Measurements from ENCODE around the gene FOCAD. TPM values are rescaled to one million over a fixed set of nuclear protein-coding genes. Genes with fewer than 3 reads are reported as not detected.

Gene FOCAD
- total RNA-seq, 1 donor, result 80.3 TPM

DNA sequence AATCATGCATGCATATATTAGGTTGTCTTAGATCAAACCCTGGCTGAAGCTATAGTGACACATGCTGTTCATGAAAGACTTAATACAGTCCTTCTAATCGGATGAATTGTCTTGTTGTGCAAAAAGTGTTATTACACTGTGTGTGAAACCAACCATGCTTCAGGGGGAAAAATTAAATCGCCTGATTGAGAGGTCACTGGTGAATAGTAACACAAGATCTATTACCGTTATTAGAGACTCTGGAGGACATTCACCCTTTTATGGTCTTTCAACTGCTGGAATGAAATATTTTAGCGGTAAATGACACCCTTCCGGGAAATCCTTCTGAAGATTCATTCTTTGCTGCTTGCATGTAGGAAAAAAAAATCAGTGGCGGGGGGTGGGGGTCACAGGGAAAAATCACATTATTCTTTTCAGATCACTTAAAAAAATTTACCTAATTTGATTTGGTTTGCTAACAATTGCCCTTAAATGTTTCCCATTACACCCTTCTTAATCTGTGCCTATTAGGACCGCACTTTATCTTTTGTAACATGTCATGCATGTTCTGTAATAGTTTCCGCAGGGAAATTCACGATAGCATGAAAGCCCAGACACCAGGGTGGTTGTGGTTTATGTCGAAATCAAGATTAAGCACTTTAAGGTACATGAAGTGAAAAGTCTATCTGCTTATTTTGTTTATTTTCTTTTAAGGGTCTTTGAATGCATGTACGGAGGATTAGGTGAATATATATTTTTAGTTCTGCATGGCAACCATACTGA, 120.6 kb downstream of the FOCAD start:
- H3K4me3 ChIP-seq (ENCODE audit: low read depth, low read length), result no peak overlapping the region
- TF ChIP-seq, protein P1, sequence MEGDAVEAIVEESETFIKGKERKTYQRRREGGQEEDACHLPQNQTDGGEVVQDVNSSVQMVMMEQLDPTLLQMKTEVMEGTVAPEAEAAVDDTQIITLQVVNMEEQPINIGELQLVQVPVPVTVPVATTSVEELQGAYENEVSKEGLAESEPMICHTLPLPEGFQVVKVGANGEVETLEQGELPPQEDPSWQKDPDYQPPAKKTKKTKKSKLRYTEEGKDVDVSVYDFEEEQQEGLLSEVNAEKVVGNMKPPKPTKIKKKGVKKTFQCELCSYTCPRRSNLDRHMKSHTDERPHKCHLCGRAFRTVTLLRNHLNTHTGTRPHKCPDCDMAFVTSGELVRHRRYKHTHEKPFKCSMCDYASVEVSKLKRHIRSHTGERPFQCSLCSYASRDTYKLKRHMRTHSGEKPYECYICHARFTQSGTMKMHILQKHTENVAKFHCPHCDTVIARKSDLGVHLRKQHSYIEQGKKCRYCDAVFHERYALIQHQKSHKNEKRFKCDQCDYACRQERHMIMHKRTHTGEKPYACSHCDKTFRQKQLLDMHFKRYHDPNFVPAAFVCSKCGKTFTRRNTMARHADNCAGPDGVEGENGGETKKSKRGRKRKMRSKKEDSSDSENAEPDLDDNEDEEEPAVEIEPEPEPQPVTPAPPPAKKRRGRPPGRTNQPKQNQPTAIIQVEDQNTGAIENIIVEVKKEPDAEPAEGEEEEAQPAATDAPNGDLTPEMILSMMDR (IDR thresholded peaks at IDR 0.05; ENCODE audit: insufficient read depth, low read length), result no peak
- DNase-seq (ENCODE audit: low read depth), result no peak

DNA sequence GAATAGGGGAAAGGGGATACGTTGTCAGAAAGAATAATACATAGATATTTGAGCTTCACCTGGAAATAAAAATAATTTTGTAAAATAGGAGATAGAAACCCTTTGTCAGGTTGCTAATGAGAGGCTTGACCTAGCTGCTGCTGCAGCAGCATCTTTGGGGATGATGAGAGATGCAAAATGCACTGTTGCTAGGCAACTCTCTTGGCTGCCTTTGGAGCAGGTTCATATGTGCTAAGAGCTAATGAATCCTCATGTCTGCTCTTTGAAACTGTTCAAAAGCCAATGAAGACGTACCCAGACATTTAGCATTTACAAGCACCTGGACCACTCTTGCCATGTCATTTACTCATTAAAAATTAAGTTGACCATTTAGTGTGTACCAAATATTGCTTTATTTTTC, 121.7 kb downstream of the FOCAD start:
- DNase-seq (ENCODE audit: low read depth), result no peak
- no peak overlapping the region for H3K4me3 ChIP-seq (ENCODE audit: low read depth, low read length)
- TF ChIP-seq, protein P1 (IDR thresholded peaks at IDR 0.05; ENCODE audit: insufficient read depth, low read length), result no peak

DNA sequence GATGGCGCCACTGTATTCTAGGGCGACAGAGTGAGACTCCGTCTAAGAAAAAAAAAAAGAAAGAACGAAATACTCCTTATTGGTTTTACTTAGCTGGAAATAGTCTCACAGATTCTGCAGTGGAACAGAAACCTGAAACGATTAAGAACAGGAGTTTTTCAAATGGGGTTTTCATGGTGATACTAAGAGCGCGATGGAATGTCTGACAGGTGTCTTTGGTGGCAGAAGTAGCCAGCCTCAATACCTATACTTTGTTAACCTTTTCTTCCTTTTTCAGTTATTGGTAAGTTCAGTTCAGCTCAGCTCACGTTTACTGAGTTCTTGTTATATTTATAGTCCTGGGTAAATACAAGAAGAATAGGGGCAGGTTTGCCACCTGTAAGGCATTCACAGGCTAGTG, 123.9 kb downstream of the FOCAD start:
- TF ChIP-seq, protein P1 (IDR thresholded peaks at IDR 0.05; ENCODE audit: insufficient read depth, low read length), result no peak

DNA sequence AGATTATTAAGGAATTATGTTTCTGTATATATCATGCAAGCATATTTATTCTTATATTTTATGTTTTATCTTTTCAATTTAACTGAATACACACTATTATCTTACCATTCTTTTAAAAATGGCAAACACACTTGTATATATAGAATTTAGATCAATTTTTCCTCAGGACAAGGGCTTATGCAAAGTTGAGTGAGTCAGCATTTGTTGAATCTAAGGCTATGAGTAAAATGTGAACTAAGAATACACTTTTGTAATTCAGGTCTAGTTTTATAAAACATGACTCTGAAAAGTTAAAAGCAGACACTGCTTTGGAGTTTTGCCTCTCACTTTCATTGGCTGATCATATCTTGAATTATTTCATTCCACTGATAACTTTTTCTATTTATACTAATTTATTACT, 127.8 kb downstream of the FOCAD start:
- H3K4me3 ChIP-seq (ENCODE audit: low read depth, low read length), result no peak overlapping the region
- TF ChIP-seq, protein P1 (IDR thresholded peaks at IDR 0.05; ENCODE audit: insufficient read depth, low read length), result no peak
- DNase-seq (ENCODE audit: low read depth), result peak; percentile 43

More for the DNA sequence above, 123.9 kb downstream of the FOCAD start:
- no peak overlapping the region for H3K4me3 ChIP-seq (ENCODE audit: low read depth, low read length)
- DNase-seq (ENCODE audit: low read depth), result no peak

DNA sequence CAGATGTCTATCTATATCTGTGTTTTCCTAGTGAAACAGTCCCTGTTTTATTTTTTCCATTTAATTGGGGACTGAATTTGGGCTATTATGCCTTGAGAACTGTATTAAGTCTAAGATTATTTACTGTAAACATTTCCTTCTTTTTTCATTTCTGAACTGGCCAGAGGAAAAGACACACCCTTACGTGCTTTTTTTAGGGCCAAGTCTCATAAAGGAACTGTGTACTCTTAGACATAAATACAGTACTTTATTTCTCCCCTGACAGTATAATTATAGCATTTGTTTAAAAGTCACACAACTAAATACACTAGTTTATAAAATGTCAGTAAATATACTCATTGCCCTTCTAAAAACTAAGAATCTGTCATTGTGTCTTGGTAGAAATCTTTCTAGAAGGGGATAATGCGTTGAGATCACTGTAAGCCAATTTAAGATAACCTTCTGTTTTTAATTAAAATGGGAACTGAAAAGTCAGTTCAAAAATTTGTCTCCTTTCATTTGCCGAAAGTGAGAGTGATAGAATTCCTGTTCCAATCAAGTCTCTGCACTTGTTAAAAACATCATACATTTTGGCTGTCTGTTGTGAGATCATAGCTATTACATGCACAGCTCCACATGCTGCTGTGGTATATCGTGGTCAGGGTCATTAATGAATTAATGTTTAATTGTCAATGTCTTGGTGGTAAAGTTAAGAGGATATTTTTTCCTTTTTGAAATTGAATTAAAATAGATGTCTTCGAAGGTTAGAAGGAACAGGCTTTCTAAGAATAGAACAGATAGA, 132.1 kb downstream of the FOCAD start:
- no peak for DNase-seq (ENCODE audit: low read depth)
- H3K4me3 ChIP-seq (ENCODE audit: low read depth, low read length), result no peak overlapping the region
- TF ChIP-seq, protein P1 (IDR thresholded peaks at IDR 0.05; ENCODE audit: insufficient read depth, low read length), result no peak

DNA sequence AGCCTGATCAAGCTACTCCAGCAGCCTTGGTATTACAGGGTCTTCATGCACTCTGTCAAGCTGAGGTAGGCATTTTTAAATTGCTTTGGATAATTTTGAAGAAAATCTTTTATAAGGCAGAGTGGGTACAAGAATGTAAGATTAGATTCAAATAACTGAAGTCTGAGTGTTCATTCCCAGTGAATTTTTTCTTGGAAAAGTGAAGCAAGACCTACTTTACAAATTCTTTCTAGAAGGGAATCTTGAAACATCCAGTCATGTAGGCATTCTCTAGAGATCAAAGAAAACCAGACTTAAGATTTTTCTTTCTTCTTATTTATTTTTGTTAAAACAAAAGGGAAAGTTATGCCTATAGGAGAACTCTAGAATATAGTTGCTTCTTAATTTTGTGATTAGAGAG, 139.0 kb downstream of the FOCAD start:
- TF ChIP-seq, protein P1 (IDR thresholded peaks at IDR 0.05; ENCODE audit: insufficient read depth, low read length), result no peak
- peak; percentile 25 for DNase-seq (ENCODE audit: low read depth)
- H3K4me3 ChIP-seq (ENCODE audit: low read depth, low read length), result no peak overlapping the region

Measured in fibroblast of the aortic adventitia (primary cell).